K562 (cell line): Measurements from ENCODE around the gene MS4A4E. TPM values are rescaled to one million over a fixed set of nuclear protein-coding genes. Genes with fewer than 3 reads are reported as not detected.

Experiments
- ATAC-seq: fragments of 200-7000 bp; cut with Tn5 transposase; 3 replicates; pipeline ENCODE4 v1.9.1; 2020; ENCODE audit warnings: moderate library complexity
- BruUV-seq: library from RNA; stranded (reverse); fragments of 400-500 nt; replicated peaks from 2 replicates; lab custom pipeline; 2021; lab: Mats Ljungman, UMichigan
- CTCF ChIA-PET: fragments of 300-600 bp; formaldehyde crosslinking; extraction: SDS; loops from one replicate; lab custom pipeline; 2021; ENCODE audit warnings: low intra/inter-chr PET ratio; lab: Yijun Ruan, JAX
- POLR2A ChIA-PET: fragments of 300-600, 350-650 bp; sonication (Branson Sonifier 250); formaldehyde crosslinking; extraction: SDS; loops from one replicate; lab custom pipeline; 2021; ENCODE audit warnings: antibody characterized with exemption, inconsistent platforms; lab: Yijun Ruan, JAX
- DNase-seq, 4 experiments: peaks; one replicate each; pipeline versions ENCODE4 v3.0.0 to v3.0.0-alpha.2; 2011 to 2018; ENCODE audit warnings: low spot score in 3 of 4, mixed read lengths in 3 of 4; ENCODE audit errors: extremely low read depth in 1 of 4
- FAIRE-seq: peaks from 2 replicates; lab custom pipeline; 2011; peaks lifted over from hg19 to GRCh38; lab: Jason Lieb, UNC
- H2AFZ ChIP-seq: 2 replicates; pipeline ENCODE4 v1.6.0; 2011; ENCODE audit warnings: low read depth, low read length, control low read depth, inconsistent platforms
- H3K27ac ChIP-seq: fragments of 200-600 bp; 3 replicates; pipeline ENCODE4 v1.8.0; 2011; ENCODE audit warnings: low read depth, mild to moderate bottlenecking, control low read depth, inconsistent platforms, low read length, moderate library complexity, mixed read lengths; ENCODE audit errors: extremely low read depth
- H3K27me3 ChIP-seq, 2 experiments: fragments of 300-600 bp in 1 of 2; 2 replicates in 1 of 2; 3 replicates in 1 of 2; pipeline versions ENCODE4 v1.6.0 to v1.8.0; 2011; ENCODE audit warnings: inconsistent platforms in 2 of 2, low read length in 2 of 2, mild to moderate bottlenecking in 1 of 2, mixed read lengths in 1 of 2, moderate library complexity in 1 of 2; ENCODE audit not compliant: control insufficient read depth in 2 of 2, insufficient read depth in 2 of 2
- H3K36me3 ChIP-seq: fragments of 300-600 bp; 3 replicates; pipeline ENCODE4 v1.8.0; 2011; ENCODE audit warnings: mild to moderate bottlenecking, low read length, inconsistent platforms; ENCODE audit not compliant: control insufficient read depth, insufficient read depth
- H3K4me1 ChIP-seq, 2 experiments: fragments of 200-600 bp in 1 of 2; replicated peaks in 1 of 2; 2 replicates in 1 of 2; 3 replicates in 1 of 2; pipeline versions ENCODE4 v1.5.1 to v1.8.0; 2011; ENCODE audit warnings: inconsistent platforms in 2 of 2, low read length in 2 of 2, mild to moderate bottlenecking in 1 of 2, mixed read lengths in 1 of 2, moderate library complexity in 1 of 2; ENCODE audit not compliant: control insufficient read depth in 2 of 2, insufficient read depth in 2 of 2
- H3K4me2 ChIP-seq: 2 replicates; pipeline ENCODE4 v1.6.1; 2011; ENCODE audit warnings: low read length, control low read depth, inconsistent platforms, mixed read lengths; ENCODE audit not compliant: insufficient read depth
- H3K4me3 ChIP-seq: fragments of 200-600 bp; sonication (generic), shearing (Covaris generic); 2 replicates; pipeline ENCODE4 v1.5.1; 2016; ENCODE audit warnings: control low read depth, inconsistent platforms
- H3K79me2 ChIP-seq: fragments of 200-600 bp; 3 replicates; pipeline ENCODE4 v1.8.0; 2011; ENCODE audit warnings: low read length, inconsistent platforms; ENCODE audit not compliant: control insufficient read depth, insufficient read depth
- H3K9ac ChIP-seq, 2 experiments: 2 replicates each; pipeline versions ENCODE4 v1.6.0 to v1.6.1; 2011; ENCODE audit warnings: low read depth in 2 of 2, low read length in 2 of 2, control low read depth in 1 of 2, inconsistent platforms in 1 of 2, mild to moderate bottlenecking in 1 of 2, mixed read lengths in 1 of 2; ENCODE audit not compliant: insufficient read depth in 1 of 2
- H3K9me1 ChIP-seq: one replicate; pipeline ENCODE4 v1.6.0; 2011; ENCODE audit warnings: inconsistent platforms, mild to moderate bottlenecking, low read length, moderate library complexity; ENCODE audit not compliant: control insufficient read depth, insufficient read depth
- H3K9me3 ChIP-seq: replicated peaks from 2 replicates; pipeline ENCODE4 v1.5.1; 2011; ENCODE audit warnings: low read depth, low read length, inconsistent platforms; ENCODE audit not compliant: control insufficient read depth, insufficient read depth
- H4K20me1 ChIP-seq: replicated peaks from 2 replicates; pipeline ENCODE4 v1.6.1; 2011; ENCODE audit warnings: low read length, inconsistent platforms, mixed read lengths; ENCODE audit not compliant: control insufficient read depth, insufficient read depth
- BRD4 ChIP-seq: fragments of 200-600 bp; sonication (generic); IDR thresholded peaks from 2 replicates; pipeline ENCODE4 v1.6.1; 2017; ENCODE audit warnings: inconsistent platforms
- CEBPG ChIP-seq, 3 experiments: fragments of 200-800 bp in 1 of 3; sonication (Bioruptor generic) in 1 of 3; sonication (generic) in 1 of 3; formaldehyde crosslinking in 1 of 3; IDR thresholded peaks in 2 of 3; conservative IDR thresholded peaks in 1 of 3; 2 replicates each; pipeline versions ENCODE4 v1.6.1 to v1.8.0; 2016 to 2022; ENCODE audit warnings: missing compliant biosample characterization in 2 of 3, missing genetic modification characterization in 2 of 3, mild to moderate bottlenecking in 1 of 3, missing genetic modification reagents in 1 of 3
- EP400 ChIP-seq: fragments of 450-650 bp; IDR thresholded peaks from 2 replicates; pipeline ENCODE4 v1.6.1; 2017; ENCODE audit warnings: antibody characterized with exemption, mild to moderate bottlenecking, moderate library complexity
- ESRRB ChIP-seq: fragments of 250-450 bp; sonication (Bioruptor Pico); IDR thresholded peaks from 2 replicates; pipeline ENCODE4 v1.5.0; 2020; ENCODE audit warnings: mild to moderate bottlenecking, moderate library complexity, borderline replicate concordance
- HCFC1 ChIP-seq: IDR thresholded peaks from 2 replicates; pipeline ENCODE4 v1.6.1; 2012; ENCODE audit warnings: low read depth, low read length, improper control_type of control experiment
- KAT7 ChIP-seq: sonication (generic); formaldehyde crosslinking; IDR thresholded peaks from 2 replicates; pipeline ENCODE4 v1.8.0; 2022; ENCODE audit warnings: missing genetic modification reagents, mild to moderate bottlenecking, borderline replicate concordance
- MCM2 ChIP-seq: fragments of 450-650 bp; IDR thresholded peaks from 2 replicates; pipeline ENCODE4 v1.6.1; 2017; ENCODE audit warnings: low read depth, mild to moderate bottlenecking
- NEUROD1 ChIP-seq: fragments of 150-350 bp; IDR thresholded peaks from 2 replicates; pipeline ENCODE4 v1.6.1; 2014; ENCODE audit warnings: borderline replicate concordance, low read length, low read depth; ENCODE audit not compliant: partially characterized antibody
- SLC30A9 ChIP-seq: fragments of 250-450 bp; sonication (Bioruptor Pico); IDR thresholded peaks from 2 replicates; pipeline ENCODE4 v1.8.0; 2022; ENCODE audit warnings: mild to moderate bottlenecking, moderate library complexity
- TAF7 ChIP-seq: fragments of 450-650 bp; IDR thresholded peaks from 2 replicates; pipeline ENCODE4 v1.6.1; 2016; ENCODE audit warnings: missing genetic modification characterization, missing compliant biosample characterization
- WGBS: fragments of 100-300 bp; shearing (Covaris generic); methylation state at CpG from one replicate; pipeline ENCODE4 v1.1.6; 2016; ENCODE audit warnings: low coverage, mixed read lengths; ENCODE audit not compliant: insufficient coverage; ENCODE audit errors: missing lambda C conversion rate; 5-methylcytosine and 5-hydroxymethylcytosine counted together
- in situ Hi-C: fragments of 300-500 bp; cut with MboI; formaldehyde crosslinking; loops from 4 replicates; pipeline ENCODE4 v1.15.0; 2018; ENCODE audit warnings: inconsistent platforms, mixed read lengths
- intact Hi-C: fragments of 100-400 bp; cut with micrococcal nuclease; formaldehyde crosslinking; loops from 2 replicates; pipeline ENCODE4 v1.14.2; 2022
- polyA plus RNA-seq, 8 experiments: library from polyadenylated mRNA; depleted of rRNA in 4 of 8; stranded (reverse) in 5 of 8; unstranded in 3 of 8; fragments of >200 nt; fragmentation: Nextera tagmentation in 2 of 8; fragmentation: Illumina TruSeq in 1 of 8; extraction: Ambion mirVana in 2 of 8; extraction: Trizol in 1 of 8; gene quantifications; 2 replicates each; pipeline versions ENCODE4 v1.2.1 to v1.2.3, GENCODE V29; 2011 to 2014; ENCODE audit warnings: inconsistent platforms in 1 of 8, missing spikeins in 1 of 8
- total RNA-seq, 7 experiments: library from RNA; depleted of rRNA in 6 of 7; stranded (reverse); fragments of >200 nt in 6 of 7; fragmentation: Illumina TruSeq in 2 of 7; extraction: Trizol in 2 of 7; gene quantifications; 2 replicates each; pipeline versions ENCODE4 v1.2.1 to v1.2.3, GENCODE V29; 2011 to 2021; ENCODE audit warnings: low replicate concordance in 1 of 7
- TF ChIP-seq, protein P1 (sequence below): fragments of 250-450 bp; sonication (Bioruptor Pico); IDR thresholded peaks from 2 replicates; pipeline ENCODE4 v1.4.0; 2020
- TF ChIP-seq, protein P2 (sequence below): fragments of 200-400 bp; formaldehyde crosslinking; IDR thresholded peaks from 2 replicates; pipeline ENCODE4 v1.6.1; 2017; ENCODE audit warnings: mild to moderate bottlenecking, low read depth, low read length, moderate library complexity

Gene MS4A4E
- total and polyA plus RNA-seq, 9 of the 15 experiments (the other 6 are each of a cell fraction or from before 2014, with no cell fraction given), result 0.11 to 0.81 (median 0.36) TPM; not detected in 2

DNA sequence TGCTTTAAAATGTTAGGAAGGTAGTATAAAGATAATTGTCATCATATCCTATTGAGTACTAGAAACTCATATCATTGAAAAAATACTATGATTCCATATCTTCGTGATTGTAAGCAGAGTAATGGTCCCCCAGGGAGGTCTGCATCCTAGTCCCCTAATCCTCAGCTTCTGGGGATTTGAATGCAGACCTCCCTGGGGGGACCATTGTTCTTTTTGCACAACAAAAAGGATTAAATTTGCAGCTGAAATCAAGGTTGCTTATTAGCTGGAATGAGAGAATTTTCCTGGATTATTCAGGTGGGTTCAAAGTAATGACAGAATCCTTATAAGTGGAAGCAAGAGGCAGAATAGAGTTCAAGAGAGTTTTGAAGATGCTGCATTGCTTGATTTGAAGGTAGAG is 34.0 kb downstream of the MS4A4E start:
- Histone ChIP-seq H3K27me3 (no peaks in the 10 kb centered on the region), H3K9me1 (no peaks in the 10 kb centered on the region), H2AFZ (no peak overlapping the region), H3K4me1 (no peaks in the 10 kb centered on the region), H3K4me2 (no peak overlapping the region), H3K9ac (no peak overlapping the region), H3K4me3 (no peak overlapping the region), H3K9me3 (no peaks in the 10 kb centered on the region), H3K79me2 (no peaks in the 10 kb centered on the region), H3K36me3 (no peaks in the 10 kb centered on the region), H3K27ac (no peak overlapping the region), H4K20me1 (no peaks in the 10 kb centered on the region)
- intact Hi-C loops, result no loop called here
- ATAC-seq (no peak), DNase-seq (no peak), FAIRE-seq (no peak)
- TF ChIP-seq MCM2, result no peak
- no peak for TF ChIP-seq NEUROD1
- TF ChIP-seq ESRRB (CRISPR knock-in tag), result no peak
- TF ChIP-seq, protein P1, sequence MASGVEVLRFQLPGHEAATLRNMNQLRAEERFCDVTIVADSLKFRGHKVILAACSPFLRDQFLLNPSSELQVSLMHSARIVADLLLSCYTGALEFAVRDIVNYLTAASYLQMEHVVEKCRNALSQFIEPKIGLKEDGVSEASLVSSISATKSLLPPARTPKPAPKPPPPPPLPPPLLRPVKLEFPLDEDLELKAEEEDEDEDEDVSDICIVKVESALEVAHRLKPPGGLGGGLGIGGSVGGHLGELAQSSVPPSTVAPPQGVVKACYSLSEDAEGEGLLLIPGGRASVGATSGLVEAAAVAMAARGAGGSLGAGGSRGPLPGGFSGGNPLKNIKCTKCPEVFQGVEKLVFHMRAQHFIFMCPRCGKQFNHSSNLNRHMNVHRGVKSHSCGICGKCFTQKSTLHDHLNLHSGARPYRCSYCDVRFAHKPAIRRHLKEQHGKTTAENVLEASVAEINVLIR (CRISPR knock-in tag), result no peak
- TF ChIP-seq EP400, result no peak
- TF ChIP-seq SLC30A9, result no peak
- TF ChIP-seq TAF7, result no peak
- TF ChIP-seq BRD4, result no peak
- TF ChIP-seq, protein P2, sequence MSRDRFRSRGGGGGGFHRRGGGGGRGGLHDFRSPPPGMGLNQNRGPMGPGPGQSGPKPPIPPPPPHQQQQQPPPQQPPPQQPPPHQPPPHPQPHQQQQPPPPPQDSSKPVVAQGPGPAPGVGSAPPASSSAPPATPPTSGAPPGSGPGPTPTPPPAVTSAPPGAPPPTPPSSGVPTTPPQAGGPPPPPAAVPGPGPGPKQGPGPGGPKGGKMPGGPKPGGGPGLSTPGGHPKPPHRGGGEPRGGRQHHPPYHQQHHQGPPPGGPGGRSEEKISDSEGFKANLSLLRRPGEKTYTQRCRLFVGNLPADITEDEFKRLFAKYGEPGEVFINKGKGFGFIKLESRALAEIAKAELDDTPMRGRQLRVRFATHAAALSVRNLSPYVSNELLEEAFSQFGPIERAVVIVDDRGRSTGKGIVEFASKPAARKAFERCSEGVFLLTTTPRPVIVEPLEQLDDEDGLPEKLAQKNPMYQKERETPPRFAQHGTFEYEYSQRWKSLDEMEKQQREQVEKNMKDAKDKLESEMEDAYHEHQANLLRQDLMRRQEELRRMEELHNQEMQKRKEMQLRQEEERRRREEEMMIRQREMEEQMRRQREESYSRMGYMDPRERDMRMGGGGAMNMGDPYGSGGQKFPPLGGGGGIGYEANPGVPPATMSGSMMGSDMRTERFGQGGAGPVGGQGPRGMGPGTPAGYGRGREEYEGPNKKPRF, result no peak
- TF ChIP-seq KAT7 (CRISPR knock-in tag), result no peak
- no peak for TF ChIP-seq CEBPG (CRISPR knock-in tag; IDR thresholded peaks at IDR 0.05)
- no peak for TF ChIP-seq CEBPG (tag; conservative IDR thresholded peaks at IDR 0.05 in 1 of 2, IDR thresholded peaks at IDR 0.05 in 1 of 2)
- TF ChIP-seq HCFC1, result no peak
- WGBS, result 33% methylated on average over 1 of the region's 1 CpG
- ChIA-PET CTCF (no interaction called here), POLR2A (no interaction called here)
- in situ Hi-C loops, result no loop called here
- BruUV-seq, result no TSS peak
